GM12892 (cell line): Measurements from ENCODE around the gene HECW1.

Experiments used
- DNase-seq: peaks from one replicate; pipeline ENCODE4 v3.0.0; 2011; ENCODE audit not compliant: insufficient read length
- FAIRE-seq: peaks from 2 replicates; lab custom pipeline; 2011; peaks lifted over from hg19 to GRCh38; lab: Jason Lieb, UNC
- POLR2A ChIP-seq: IDR thresholded peaks from 2 replicates; pipeline ENCODE4 v1.6.1; 2011; ENCODE audit warnings: low read depth, low read length, control low read depth
- POLR2AphosphoS5 ChIP-seq: IDR thresholded peaks from 2 replicates; pipeline ENCODE4 v1.6.1; 2011; ENCODE audit warnings: low read depth, low read length, control low read depth
- TAF1 ChIP-seq: IDR thresholded peaks from 2 replicates; pipeline ENCODE4 v1.6.1; 2011; ENCODE audit warnings: low read depth, mild to moderate bottlenecking, control low read depth, low read length, borderline replicate concordance

The HECW1 gene

GRCh38 chr7:43612599-43613589 is 500.4 kb downstream of the HECW1 start:
- no peak for FAIRE-seq
- TF ChIP-seq POLR2AphosphoS5 (no peak), POLR2A (no peak), TAF1 (no peak)
- DNase-seq: no peak
